HG02981 (cell line): ENCODE results near the gene APBA1.
"Not testable (repeated sequence)": the region's sequence is repeated elsewhere in the genome, so short reads cannot be mapped to it uniquely, and the experiment has no call there.

Source experiments
- ATAC-seq: cut with Tn5 transposase; IDR thresholded peaks from one replicate; pipeline ENCODE4 v1.9.1; 2021; ENCODE audit warnings: mild to moderate bottlenecking, moderate library complexity; ENCODE audit not compliant: unreplicated experiment

Gene APBA1

DNA sequence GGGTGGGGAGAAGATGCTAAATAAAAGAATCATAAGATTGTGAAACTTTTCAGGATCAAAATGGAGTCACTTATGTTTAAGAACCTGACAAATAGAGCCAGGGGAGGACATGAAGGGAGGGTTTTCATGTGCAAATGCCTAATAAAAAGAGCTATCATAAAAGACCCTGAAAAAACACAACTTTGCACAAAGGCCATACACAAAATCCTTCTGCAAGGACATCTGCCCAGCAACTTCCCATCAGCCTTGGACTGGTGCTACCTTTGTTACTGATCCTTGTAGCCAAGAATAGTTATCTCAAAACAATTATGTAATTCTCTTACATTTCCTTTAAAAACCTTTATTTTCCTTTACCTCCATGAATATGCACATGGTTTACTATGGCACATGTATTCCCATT lies 63.0 kb downstream of the APBA1 start:
- no peak for ATAC-seq

DNA sequence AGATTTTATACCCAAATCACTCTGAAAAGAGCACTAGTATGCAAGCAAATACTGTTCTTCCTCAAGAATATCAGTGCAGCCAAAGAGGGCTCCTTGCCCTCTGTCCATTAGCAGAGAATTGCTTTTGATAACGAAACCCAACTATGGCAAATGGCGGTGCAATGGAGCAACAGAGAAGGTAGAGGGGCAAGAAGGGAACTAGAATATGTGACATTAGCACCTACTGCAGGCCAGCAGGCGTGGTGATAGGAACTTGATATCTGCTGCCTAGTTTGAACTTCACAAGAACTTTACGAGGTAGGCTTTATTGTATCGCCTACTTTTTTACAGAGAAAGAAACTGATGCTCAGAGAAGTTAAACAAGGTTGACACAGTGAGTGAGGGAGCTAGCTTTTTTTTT lies 66.1 kb downstream of the APBA1 start:
- ATAC-seq, result no peak

DNA sequence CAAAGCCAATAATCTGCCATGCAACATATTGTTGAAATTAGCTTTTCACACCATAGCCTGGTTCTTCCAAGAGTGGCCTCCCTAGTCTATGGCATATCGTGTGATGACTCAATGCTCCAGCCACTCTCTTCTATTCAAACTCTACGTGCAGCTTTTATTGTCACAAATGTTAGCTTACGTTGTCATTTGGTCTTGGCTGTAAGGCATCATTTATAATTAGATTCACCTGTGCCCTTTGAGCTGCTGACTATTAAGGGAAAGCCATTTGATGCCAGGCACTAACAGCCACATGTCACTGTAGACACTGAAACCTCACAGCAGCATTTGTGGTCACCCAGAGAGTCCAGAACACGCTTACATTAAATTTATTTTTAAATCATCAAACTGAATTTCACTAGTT lies 66.8 kb downstream of the APBA1 start:
- no peak for ATAC-seq

DNA sequence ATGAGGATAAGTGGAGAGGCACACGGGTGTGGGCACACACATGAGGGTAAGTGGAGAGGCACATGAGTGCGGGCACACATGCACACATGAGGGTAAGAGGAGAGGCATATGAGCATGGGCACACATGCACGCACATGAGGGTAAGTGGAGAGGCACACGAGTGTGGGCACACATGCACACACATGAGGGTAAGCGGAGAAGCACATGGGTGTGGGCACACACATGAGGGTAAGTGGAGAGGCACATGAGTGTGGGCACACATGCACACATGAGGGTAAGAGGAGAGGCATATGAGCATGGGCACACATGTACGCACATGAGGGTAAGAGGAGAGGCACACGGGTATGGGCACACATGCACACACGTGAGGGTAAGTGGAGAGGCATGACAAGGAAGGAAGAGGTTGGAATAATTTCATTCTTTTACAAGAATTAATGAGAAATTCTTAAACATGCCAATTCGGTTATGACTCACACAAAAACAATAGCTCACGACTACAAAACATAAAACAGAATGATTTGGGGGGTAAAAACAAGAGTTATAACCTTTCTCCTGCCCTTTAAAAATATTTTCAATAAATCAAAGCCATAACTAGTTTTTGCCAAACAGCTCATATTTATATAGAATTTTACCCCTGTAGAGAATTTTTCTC lies 67.5 kb downstream of the APBA1 start:
- ATAC-seq, result no peak

DNA sequence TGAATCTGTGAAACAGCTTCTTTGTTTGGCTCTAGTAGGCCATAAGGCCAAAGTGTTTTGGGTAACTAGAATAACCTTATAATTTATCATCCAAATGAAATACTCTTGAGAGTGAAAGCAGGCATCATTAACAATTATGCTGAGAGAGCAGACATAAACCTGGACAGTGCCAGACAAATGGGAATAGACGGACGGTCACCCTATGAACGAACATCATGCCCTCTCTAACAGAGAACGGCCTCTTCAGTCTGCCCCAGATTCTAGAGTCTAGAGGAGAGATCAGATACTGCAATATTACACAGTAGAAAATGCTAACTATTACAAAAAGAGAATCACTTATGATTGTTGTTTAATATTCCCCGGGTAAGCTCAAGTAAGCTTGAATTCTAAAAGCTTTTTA lies 68.5 kb downstream of the APBA1 start:
- no peak for ATAC-seq

DNA sequence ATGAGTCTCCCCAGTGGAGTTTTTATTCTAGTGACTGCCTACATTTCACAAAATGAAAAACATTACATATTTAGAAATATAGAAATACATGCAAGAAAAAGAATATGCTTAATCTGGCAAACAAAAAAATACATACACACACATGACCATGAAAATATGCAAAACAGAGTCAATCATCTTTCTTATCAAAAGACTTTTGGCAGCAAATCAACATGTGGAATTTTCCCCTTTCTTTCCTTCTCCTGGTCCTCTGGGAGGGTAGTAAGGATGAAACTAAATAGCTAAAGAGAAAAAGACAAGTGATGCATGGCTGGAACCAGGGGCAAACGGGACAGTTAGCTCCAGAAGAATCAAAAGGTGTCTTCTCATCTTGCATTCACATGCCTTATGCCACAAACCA lies 69.4 kb downstream of the APBA1 start:
- no peak for ATAC-seq

DNA sequence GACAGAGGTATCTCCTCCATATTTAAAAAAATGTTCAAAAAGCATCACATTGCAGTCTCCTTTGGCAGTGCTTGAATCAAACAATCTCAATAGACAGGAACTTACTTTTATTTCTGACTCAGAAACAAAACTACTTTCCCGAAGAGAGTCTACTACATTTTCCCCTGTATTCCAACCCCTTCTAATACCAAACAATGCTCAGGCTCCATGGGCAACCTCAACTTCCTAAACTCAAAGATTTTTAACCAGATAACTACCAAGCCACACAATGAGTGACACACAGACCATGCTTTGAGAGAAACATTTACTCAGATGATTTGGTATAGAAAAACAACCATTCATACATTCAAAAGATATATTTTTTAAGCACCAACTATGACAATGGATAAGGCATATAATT lies 70.5 kb downstream of the APBA1 start:
- no peak for ATAC-seq

DNA sequence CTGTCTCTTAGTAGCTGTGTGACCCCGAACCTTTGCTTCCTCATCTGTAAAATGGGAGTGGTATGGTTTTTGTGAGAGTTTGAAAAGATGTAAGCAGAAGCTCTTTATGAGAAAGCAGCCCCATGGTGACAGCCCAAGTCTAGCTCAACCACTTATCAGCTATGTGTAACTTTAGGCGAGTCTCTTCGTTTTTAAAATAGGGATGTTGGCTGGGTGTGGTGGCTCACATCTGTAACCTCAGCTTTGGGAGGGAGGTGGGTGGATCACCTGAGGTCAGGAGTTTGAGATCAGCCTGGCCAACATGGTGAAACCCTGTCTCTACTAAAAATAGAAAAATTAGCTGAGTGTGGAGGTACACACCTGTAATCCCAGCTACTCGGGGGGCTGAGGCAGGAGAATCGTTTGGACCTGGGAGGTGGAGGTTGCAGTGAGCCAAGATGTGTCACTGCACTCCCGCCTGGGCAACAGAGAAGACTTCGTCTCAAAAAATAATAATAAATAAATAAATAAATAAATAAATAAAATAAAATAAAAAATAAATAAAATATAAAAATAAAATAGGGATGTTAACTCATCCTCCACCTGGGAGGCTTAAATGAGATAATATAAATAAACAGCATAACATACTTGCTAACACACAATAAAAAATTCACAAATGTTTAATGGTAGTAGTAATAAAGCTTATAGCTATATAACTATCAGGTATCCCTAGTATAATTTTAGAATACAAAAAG lies 71.7 kb downstream of the APBA1 start:
- ATAC-seq, result no peak

DNA sequence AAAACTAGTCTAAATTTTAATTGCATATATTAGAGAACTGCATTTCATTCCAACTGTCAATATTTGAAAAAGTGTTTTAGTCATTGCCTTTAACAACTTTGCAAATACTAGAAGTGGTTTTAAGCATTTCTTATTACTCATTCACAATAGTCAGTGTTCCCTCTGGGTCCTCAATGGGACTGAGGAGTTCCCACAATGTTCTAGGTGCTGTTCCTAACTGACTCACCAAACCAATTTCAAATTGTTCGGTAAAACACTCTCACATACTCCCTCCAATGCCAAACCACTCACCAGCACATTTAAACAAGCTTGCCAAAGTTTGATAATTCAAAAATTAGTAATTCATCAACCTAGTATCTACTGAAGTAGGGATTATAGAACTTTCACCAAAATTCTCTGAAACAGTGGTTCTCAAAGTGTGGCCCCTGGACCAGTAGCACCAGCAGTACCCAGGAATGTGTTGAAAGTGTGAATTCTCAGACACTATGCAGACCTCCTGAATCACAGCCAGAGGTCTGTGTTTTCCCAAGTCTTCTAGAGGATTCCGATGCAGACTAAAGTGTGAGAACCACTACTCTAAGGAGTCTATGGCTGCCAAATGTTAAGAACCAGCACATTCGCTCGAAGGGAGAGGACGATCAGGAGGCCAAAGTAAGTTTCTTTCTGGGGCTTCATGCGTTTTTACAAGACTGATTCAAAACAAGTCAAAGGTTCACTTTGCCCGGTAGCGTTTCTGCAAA lies 72.8 kb downstream of the APBA1 start:
- no peak for ATAC-seq

DNA sequence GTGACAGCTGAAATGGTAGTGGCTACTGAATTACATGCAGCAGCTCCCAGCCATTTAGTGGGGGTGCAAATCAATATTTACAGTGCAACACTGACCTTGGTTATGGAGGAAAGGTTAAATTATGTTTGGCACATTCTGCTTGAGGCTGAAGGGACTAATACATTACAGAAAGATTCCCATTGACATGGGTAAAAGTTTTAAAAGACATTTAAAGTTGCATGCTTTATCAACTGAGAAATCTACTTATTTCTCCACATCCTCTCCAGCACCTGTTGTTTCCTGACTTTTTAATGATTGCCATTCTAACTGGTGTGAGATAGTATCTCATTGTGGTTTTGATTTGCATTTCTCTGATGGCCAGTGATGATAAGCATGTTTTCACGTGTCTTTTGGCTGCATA lies 75.3 kb downstream of the APBA1 start:
- not testable (repeated sequence) for ATAC-seq

DNA sequence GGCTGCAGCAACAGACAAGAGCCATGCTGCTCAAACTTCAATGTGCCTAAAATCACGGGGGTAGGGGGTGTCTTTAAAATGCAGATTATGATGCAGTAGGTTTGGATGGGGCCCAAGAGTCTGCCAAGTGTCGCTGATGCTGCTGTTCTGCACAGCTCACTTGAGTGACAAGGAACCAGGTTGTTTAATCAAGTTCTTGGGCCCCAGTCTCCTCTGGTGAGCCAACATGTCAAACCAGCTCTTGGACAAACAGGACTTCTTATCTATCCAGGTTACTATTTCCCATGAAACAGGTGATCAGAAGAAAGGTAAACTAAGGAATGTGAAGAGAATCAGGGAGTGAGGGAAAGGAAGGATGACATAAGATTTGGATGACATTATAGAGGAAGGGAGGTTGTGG lies 78.0 kb downstream of the APBA1 start:
- ATAC-seq, result no peak

DNA sequence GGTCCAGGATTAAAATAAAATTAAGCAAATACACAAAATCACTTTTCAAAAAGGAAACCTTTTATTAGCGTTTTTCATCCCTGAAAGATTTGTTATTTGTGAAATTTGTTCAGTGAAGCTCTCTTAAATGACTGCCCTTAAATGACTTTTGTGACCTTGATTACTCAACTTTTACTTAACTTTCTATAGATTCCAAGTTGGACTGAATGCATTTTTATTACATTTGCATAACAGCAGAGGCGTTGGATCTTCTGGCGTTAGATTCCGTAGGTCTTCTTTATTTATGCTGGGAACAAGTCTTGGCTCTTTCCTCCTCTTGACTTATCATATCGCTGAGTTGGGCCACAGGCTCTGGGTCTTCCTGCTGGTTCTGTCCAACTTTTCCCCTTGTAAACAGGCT lies 78.4 kb downstream of the APBA1 start:
- ATAC-seq, result no peak

DNA sequence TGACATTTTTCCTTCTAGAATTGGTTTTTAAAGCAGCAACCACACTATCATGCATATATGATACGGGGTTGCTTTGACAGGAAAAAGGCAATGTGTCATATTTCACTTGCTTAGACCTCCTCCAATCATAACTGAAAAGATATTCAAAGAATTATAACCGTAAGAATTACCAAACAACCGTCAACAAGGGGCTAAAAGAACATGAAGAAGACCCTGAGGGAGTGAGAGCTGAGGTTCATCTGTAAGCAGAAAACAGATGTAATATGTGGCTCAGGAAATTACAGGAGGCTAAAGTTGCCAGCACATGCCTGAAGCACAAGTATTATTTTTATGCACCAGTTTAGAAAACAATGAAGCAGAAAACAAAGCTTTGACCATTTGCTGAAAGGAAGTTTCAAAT lies 78.9 kb downstream of the APBA1 start:
- ATAC-seq, result no peak

DNA sequence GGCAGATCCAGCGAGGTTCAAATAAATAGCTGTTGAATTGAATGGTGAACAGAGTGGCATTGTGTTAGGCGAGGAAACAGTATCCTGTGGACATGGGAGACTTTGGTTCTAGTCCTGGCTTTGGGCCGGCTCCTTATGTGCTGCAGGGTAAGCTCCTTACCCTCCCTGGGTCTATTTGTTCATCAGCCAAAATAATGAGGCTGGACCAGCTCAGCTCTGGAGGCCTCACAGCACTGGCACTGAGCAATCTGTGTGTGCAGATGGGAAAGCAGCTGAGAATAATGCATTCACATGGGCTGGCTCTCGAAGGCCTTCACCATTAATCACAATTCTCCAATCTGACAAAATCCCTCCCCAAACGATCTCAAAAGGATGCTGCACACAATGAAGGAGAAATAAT lies 81.9 kb downstream of the APBA1 start:
- no peak for ATAC-seq

DNA sequence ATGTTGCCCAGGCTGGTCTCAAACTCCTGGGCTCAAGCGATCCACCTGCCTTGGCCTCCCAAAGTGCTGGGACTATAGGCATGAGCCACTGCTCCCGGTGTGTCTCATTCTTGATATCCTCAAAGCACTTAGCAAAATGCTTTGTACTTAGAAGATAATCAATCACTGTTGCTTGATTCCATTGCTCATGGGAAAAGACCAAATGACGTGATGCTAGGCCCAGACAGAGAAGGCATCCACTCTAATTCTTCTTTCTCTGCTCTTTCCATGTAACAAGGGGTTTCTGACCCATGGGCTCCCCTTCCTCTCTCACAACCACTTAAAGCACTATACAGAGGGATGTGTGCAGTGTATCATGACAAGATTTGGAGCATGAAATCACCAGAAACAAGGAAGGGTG lies 83.0 kb downstream of the APBA1 start:
- ATAC-seq, result no peak

DNA sequence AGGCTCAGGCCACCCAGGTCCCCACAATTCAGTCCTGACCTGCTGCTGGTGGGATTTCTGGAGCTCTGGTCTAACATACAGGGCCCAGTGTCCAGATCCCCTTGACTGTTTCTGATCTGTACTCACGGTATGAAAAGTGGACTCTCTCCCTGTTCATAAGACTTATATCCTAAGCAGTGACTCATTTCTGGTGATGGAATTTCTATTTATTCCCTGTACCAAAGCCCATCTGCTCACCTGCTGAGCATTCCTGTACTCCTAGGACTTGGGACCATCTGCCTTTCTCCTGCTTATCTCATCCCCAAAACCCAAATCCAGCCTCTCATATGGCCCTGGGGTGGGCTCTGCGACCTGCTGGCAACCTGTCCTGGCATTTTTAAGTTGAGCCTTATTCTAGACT lies 86.6 kb downstream of the APBA1 start:
- ATAC-seq, result no peak

DNA sequence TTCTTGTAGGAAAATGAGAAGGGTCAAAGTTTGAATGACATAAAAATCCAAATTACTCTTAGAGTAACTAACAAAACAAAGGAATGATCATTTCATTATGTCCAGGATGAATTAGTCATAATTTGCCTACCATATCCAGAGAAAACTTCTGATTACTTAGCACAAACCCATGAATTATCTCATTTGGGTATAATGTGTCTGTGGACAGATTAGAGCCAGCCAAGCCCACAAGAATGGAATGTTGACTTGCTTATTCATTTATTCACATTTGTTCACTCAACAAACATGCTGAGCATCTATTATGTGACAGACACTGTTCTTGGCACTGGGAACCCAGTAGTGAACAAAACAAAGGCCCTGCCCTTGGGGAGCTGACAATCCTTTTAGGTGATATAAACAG lies 87.4 kb downstream of the APBA1 start:
- ATAC-seq, result no peak

DNA sequence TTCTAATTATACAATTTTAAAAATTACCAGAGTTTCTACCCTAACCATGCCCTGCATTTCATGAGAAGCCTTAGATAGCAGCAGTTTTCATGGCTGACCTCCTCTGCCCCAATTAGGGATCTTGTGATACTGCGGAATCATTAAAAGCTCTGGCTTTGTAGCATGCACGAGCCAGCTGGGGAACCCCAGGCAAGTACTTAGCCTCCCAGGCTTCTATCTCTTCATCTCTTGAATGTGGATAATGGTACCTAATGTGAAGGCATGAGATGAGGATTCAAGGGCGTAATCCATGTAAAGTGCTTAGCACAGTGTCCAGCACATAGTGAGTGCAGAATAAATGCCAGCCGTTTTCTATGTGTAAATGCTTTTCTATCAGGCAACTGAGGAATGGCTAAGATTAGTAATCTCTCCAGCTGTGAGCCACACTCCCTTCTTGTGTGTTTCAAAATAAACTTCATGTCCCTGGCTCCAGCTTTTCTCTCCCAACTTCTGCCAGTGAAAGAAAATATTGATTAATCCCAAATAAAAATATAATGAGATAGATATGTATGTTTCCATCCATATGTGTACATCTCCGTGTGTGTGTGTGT lies 88.4 kb downstream of the APBA1 start:
- no peak for ATAC-seq

DNA sequence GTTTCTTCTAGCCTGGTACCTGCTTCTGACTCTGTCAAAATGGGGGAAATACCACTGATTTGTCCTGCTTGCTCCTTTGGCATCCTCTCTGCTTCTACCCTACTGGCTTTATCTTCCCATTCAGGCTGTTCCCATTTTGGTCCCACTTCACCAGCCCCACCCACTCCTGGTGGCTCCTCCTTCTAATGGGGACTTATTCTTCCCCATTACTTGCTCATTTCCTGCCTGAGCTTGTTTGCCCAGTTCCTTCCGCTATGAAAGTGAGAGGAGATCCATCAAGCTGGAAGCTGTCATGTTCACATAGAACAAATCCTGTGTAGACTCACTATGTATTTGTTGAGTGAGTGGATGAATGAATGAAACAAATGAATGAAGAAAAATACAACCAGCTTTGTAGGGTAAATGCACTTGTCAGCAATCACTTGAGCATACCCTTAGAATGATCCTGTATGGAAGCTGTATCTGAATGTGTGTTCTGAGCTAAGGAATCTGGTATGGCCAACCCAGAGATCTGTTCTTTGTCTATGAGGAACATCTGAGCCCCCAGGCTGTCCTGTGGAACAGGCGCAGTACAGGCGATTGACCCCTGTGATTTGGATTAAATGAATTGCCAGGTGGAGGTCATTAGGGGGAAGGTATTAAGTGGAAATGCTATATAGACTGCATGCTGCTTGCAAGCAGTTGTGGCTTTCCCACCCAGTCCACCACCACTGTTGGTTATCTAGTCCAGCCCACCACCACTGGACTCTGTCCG lies 89.5 kb downstream of the APBA1 start:
- ATAC-seq, result no peak

DNA sequence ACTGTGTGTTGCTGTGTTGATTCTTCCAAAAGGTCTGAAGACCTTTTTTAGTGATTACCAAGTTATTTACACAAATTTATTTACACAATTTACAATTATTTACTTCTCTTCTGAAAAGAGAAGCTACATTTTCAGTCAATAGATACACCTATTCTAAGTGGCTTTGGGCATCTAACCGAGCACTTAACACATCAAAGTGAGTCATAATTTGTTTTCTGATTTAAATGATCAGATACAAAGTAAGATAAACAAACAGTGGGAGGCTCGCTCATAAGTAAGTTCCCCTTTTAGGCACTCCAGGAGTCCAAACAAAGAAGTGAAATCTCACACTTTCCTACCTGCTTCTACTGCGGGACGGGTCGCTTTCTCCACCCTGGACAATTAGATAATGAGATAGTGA lies 90.2 kb downstream of the APBA1 start:
- no peak for ATAC-seq

DNA sequence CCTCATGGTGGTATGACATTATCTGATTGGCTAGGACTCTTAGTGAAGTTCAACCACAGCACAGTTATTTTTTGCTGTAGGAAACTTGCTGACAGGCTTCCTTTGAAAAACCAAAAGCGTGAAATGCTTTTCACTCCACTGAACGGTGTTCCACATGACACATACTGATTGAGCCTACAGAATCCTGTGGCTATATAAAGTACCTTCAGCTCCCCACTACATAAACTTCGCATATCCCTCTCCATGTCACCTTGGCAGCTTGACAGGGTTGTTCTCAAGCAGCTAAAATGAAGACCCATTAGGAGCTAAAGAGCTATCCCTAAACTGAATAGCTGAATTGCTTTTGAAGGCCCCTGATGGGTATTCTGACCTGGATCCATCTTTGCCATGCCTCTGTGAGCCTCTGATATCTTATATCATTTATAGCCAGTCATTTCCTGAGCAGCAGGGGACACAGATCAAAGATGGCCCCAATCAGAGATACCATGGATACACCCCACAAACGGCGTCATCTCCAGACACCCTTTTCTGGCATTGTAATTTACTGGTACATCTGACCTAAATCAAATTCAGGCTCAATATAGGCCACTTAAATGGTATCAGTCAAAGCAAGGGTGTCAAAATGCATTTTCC lies 91.5 kb downstream of the APBA1 start:
- no peak for ATAC-seq
